SK-N-SH (cell line): Measurements from ENCODE around the gene STOML2. TPM values are rescaled to one million over a fixed set of nuclear protein-coding genes. Genes with fewer than 3 reads are reported as not detected.
A peak's percentile ranks its signal among the peaks of the same experiment; 100 is the strongest.
"Not testable (repeated sequence)": the region's sequence is repeated elsewhere in the genome, so short reads cannot be mapped to it uniquely, and the experiment has no call there.

Source experiments
- CTCF ChIA-PET: fragments of 300-600, 350-600 bp; formaldehyde crosslinking; extraction: SDS; loops from one replicate; lab custom pipeline; 2021; lab: Yijun Ruan, JAX
- POLR2A ChIA-PET: fragments of 350-600 bp; sonication (Branson Sonifier 250); formaldehyde crosslinking; extraction: SDS; loops from one replicate; lab custom pipeline; 2020; ENCODE audit warnings: antibody characterized with exemption, inconsistent platforms; lab: Yijun Ruan, JAX
- DNase-seq: peaks from one replicate; pipeline ENCODE4 v3.0.0; 2012
- H2AFZ ChIP-seq: fragments of 200-600 bp; sonication (generic); 2 replicates; pipeline ENCODE4 v1.8.1; 2016; ENCODE audit warnings: antibody characterized with exemption, mild to moderate bottlenecking, low read depth
- H3F3A ChIP-seq: fragments of 200-600 bp; sonication (generic); replicated peaks from 2 replicates; pipeline ENCODE3; 2016; ENCODE audit warnings: antibody characterized with exemption, mild to moderate bottlenecking; ENCODE audit not compliant: insufficient read depth
- H3K27ac ChIP-seq, 2 experiments: fragments of 200-500 bp in 1 of 2; fragments of 200-600 bp in 1 of 2; sonication (Bioruptor generic) in 1 of 2; sonication (generic), shearing (Covaris generic) in 1 of 2; 2 replicates each; pipeline versions ENCODE4 v1.5.1 to v1.6.1; 2014 to 2016; ENCODE audit warnings: low read depth in 2 of 2, inconsistent platforms in 1 of 2, low read length in 1 of 2, mild to moderate bottlenecking in 1 of 2, mixed read lengths in 1 of 2
- H3K27me3 ChIP-seq: fragments of 200-600 bp; sonication (generic), shearing (Covaris generic); 2 replicates; pipeline ENCODE4 v1.6.1; 2016; ENCODE audit warnings: mixed run types; ENCODE audit not compliant: insufficient read depth
- H3K36me3 ChIP-seq, 2 experiments: fragments of 200-500 bp in 1 of 2; fragments of 200-600 bp in 1 of 2; sonication (Bioruptor generic) in 1 of 2; sonication (generic) in 1 of 2; replicated peaks in 1 of 2; 2 replicates each; pipeline versions ENCODE3 to v1.5.1; 2014 to 2016; ENCODE audit warnings: low read length in 1 of 2, mild to moderate bottlenecking in 1 of 2; ENCODE audit not compliant: insufficient read depth in 2 of 2, control insufficient read depth in 1 of 2
- H3K4me1 ChIP-seq, 2 experiments: fragments of 200-500 bp in 1 of 2; fragments of 200-600 bp in 1 of 2; sonication (Bioruptor generic) in 1 of 2; sonication (generic), shearing (Covaris generic) in 1 of 2; 2 replicates each; pipeline versions ENCODE4 v1.5.1 to v1.6.1; 2014 to 2016; ENCODE audit warnings: low read depth in 1 of 2, low read length in 1 of 2, mixed run types in 1 of 2; ENCODE audit not compliant: insufficient read depth in 2 of 2, control insufficient read depth in 1 of 2
- H3K4me2 ChIP-seq: fragments of 200-600 bp; sonication (generic), shearing (Covaris generic); 2 replicates; pipeline ENCODE4 v1.6.1; 2017; ENCODE audit warnings: mixed run types
- H3K4me3 ChIP-seq, 2 experiments: fragments of 200-500 bp in 1 of 2; fragments of 200-600 bp in 1 of 2; sonication (Bioruptor generic) in 1 of 2; sonication (generic), shearing (Covaris generic) in 1 of 2; 2 replicates each; pipeline versions ENCODE4 v1.5.1 to v1.8.1; 2014 to 2016; ENCODE audit warnings: low read depth in 2 of 2, inconsistent platforms in 1 of 2, low read length in 1 of 2, mild to moderate bottlenecking in 1 of 2, mixed read lengths in 1 of 2, moderate library complexity in 1 of 2
- H3K79me2 ChIP-seq: fragments of 200-600 bp; sonication (generic); 2 replicates; pipeline ENCODE4 v1.8.1; 2017; ENCODE audit warnings: mild to moderate bottlenecking; ENCODE audit not compliant: insufficient read depth
- H3K9ac ChIP-seq: fragments of 200-600 bp; sonication (generic); 2 replicates; pipeline ENCODE4 v1.6.1; 2017; ENCODE audit warnings: mixed run types
- H3K9me2 ChIP-seq: fragments of 200-600 bp; sonication (generic); 2 replicates; pipeline ENCODE4 v1.6.1; 2017; ENCODE audit warnings: mixed run types
- H3K9me3 ChIP-seq: fragments of 200-600 bp; sonication (generic); 2 replicates; pipeline ENCODE4 v1.6.1; 2017; ENCODE audit warnings: mixed run types, mild to moderate bottlenecking, moderate library complexity
- H4K20me1 ChIP-seq: fragments of 200-600 bp; sonication (generic); 2 replicates; pipeline ENCODE4 v1.6.1; 2017; ENCODE audit warnings: mild to moderate bottlenecking, mixed run types; ENCODE audit not compliant: insufficient read depth
- CTCF ChIP-seq: fragments of 200-600 bp; sonication (generic); IDR thresholded peaks from 2 replicates; pipeline ENCODE4 v1.6.1; 2017; ENCODE audit warnings: antibody characterized with exemption, mild to moderate bottlenecking, moderate library complexity
- FOXJ3 ChIP-seq: sonication (generic); formaldehyde crosslinking; IDR thresholded peaks from 2 replicates; pipeline ENCODE4 v1.5.1; 2020; ENCODE audit warnings: mild to moderate bottlenecking, missing genetic modification reagents
- GABPA ChIP-seq: IDR thresholded peaks from 2 replicates; pipeline ENCODE4 v1.4.0; 2012; ENCODE audit warnings: low read depth, mild to moderate bottlenecking
- PBX3 ChIP-seq: IDR thresholded peaks from 2 replicates; pipeline ENCODE4; 2012
- RAD21 ChIP-seq: IDR thresholded peaks from 2 replicates; pipeline ENCODE4 v1.6.1; 2012; ENCODE audit warnings: mild to moderate bottlenecking, low read length
- RFX5 ChIP-seq: IDR thresholded peaks from 2 replicates; pipeline ENCODE4 v1.6.1; 2012; ENCODE audit warnings: mild to moderate bottlenecking, improper control_type of control experiment, low read length
- SMC3 ChIP-seq: IDR thresholded peaks from 2 replicates; pipeline ENCODE4 v1.6.1; 2012; ENCODE audit warnings: low read depth, low read length, improper control_type of control experiment
- TCF12 ChIP-seq: IDR thresholded peaks from 2 replicates; pipeline ENCODE4 v1.4.0; 2012
- TEAD4 ChIP-seq: IDR thresholded peaks from 2 replicates; pipeline ENCODE4 v1.4.0; 2012; ENCODE audit warnings: mild to moderate bottlenecking, borderline replicate concordance; ENCODE audit not compliant: insufficient read depth
- ZBTB33 ChIP-seq: IDR thresholded peaks from 2 replicates; pipeline ENCODE4 v1.4.0; 2012; ENCODE audit warnings: low read depth, borderline replicate concordance
- WGBS: methylation state at CpG from one replicate; pipeline ENCODE4 v1.1.6; 2017; ENCODE audit warnings: low lambda C conversion rate; 5-methylcytosine and 5-hydroxymethylcytosine counted together
- polyA plus RNA-seq, 3 experiments: library from polyadenylated mRNA; depleted of rRNA; stranded (reverse); fragments of >200 nt; gene quantifications; 2 replicates each; pipeline ENCODE4 v1.2.3, GENCODE V29; 2012

The STOML2 gene
- polyA plus RNA-seq, 1 of the 3 experiments (the other 2 are of a cell fraction) = 232 TPM

- 0 out of 2 replicates have a peak, but pooled peaks have one; percentile 7 for TF ChIP-seq PBX3
- peak; percentile 88 for TF ChIP-seq RFX5
- no peak for TF ChIP-seq FOXJ3
- TF ChIP-seq GABPA = peak; percentile 99
- TF ChIP-seq TEAD4 = no peak
- TF ChIP-seq RAD21 = no peak
- no peak for TF ChIP-seq SMC3
- TF ChIP-seq ZBTB33 = peak; percentile 40; the same call in 1 of the 2 replicates
- peak; percentile 40; the same call in 1 of the 2 replicates for TF ChIP-seq TCF12
- no peak for TF ChIP-seq CTCF
Measured at GRCh38 chr9:35102769-35103659, at the start of gene STOML2 (continued).

GRCh38 chr9:35147941-35148563, 45.1 kb upstream of the STOML2 start:
- 24% methylated on average over 5 of the region's 5 CpGs for WGBS
- H3K4me3 ChIP-seq, DNase-seq, H3K4me1 ChIP-seq, CTCF ChIA-PET, H3K27ac ChIP-seq, H3K9me2 ChIP-seq, H3F3A ChIP-seq, H3K9ac ChIP-seq, POLR2A ChIA-PET, H3K27me3 ChIP-seq, H3K36me3 ChIP-seq, H3K9me3 ChIP-seq, H3K4me2 ChIP-seq, H2AFZ ChIP-seq, H4K20me1 ChIP-seq, H3K79me2 ChIP-seq: not testable (repeated sequence)
